Glomerular visceral epithelial cell (primary cell): ENCODE measurements around the gene CTRB2.

Source experiments
- DNase-seq: peaks from one replicate; pipeline ENCODE4 v3.0.0-alpha.2; 2016; ENCODE audit errors: extremely low spot score

The CTRB2 gene

DNA sequence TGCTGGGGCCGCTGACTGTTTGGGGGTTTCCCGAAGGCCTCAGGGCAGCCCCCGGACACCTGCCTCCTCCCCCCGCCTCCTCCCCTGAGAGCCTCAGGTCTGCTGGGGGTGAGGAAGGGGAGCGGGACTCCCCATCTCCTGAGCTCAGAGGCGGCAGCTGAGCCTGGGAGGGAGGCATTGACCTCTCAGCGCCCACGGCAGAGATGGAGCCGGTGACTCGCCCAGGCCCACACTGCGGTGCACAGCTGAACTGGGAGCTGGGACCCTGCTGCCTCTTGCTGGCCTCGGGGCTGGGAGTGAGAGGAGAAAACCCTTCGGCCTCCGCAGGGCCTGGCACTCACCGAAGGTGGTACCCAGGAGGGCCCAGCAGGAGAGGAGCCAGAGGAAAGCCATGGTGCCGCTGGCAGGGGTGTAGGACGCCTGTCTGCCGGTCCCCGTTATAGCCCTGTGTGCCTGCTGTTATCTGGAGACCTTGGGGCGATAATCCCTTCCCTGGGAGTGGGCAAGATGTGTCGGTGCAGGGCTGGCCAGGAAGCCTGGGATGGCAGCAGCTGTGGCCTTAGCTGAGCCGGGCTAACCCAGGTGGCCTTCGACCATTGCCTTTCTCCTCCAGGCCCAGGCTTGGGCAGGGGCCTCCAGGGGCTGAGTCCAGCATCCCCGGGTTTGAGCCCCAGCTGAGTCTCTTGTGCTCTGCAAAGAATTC lies at the start of gene CTRB2:
TSS of gene CTRB2 (minus strand) at position 413 of the 703 bp plus-strand sequence. CDS start at position 393, 20 bp downstream.
- no peak for DNase-seq

DNA sequence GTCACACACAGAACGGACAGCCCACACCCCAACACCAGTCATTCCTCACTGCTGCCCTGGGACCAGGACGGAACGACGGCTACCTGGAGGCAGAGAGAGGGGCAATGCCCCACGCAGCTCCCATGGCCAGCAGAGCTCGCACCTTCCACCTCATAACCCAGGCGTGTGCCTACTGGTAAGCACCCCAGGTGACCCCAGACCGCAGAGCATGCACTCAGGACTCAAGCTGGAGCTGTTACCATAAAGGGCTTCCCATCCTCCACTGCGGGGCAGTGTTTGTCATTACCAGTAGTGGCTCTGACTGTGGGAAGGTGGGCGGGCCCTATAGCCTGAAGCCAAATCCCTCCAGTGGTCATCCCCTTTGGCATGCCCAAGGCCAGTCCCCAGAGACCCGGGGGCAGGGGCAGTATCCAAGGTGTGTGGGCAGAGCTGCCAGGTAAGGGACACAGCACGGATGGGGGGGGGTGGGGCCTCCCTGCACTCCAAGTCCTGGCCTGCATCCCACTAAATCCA lies 49.2 kb upstream of the CTRB2 start:
- DNase-seq = no peak

DNA sequence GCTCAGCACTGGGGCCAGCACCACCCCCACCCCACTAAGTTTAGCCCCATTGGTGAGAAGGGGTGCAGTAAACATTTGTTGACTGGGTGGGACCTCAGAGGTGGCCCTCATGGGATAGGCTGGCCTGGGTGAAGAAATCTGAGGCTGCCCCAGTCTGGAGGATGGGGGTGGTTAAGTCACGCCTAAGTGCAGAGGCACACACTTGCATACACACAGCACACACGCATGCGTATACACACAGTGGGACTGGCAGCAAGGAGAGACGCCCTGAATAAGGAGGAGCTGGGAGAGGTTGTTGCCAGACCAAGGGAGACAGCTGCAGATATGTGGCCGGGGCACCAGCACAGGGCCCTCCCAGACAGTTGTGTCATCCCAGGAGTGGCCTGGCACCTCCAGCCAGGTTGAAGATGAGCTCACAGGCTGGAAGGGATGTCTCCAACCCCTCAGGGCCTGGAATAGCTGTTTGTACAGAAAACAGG lies 47.4 kb upstream of the CTRB2 start:
- peak; percentile 83 for DNase-seq

DNA sequence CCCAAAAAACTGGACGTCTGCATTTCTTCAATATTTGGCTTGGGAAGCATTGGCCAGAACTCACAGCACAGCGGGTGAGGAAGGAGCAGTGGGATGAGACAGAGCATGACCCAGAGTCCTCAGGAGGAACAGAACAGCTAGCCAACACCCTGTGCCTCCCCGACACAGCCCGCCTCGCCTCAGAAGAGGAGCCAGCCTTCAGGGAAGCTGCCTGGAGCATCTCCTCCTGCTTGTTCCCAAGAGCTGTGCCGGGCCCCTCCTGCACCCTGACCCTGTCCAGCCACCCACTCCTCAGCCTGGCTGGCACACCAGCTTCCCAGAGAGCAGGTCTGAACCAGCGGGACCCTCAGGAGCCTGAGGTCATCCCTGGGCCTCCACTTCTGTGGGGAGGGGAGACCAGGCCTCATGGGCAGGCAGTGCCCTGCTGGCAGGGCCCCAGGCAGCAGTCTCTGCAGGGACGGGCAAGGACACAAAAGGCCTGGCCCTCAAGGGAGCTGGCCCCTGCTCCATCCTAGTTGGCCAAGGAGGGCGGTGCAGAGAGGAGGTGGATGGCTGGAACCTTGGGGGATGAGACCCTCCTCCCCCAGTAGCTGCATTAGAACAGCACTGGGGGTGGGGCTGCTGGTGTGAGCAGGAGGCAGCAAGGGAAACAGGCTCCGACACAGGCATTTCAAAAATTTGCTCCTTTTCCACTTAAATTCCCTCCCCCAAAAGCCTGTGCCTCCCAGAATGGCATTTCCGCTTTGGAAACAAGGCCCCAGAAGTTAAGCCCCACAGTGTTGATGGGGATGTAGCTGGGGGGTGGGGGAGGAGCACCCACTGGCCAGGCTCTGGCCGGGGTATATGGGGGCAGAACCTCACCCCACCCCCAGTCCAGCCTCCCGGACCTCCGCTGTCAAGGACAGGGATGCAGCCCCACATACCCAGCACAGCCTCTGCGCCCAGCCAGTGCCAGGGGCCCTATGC lies 46.3 kb upstream of the CTRB2 start:
- DNase-seq = peak; percentile 40

DNA sequence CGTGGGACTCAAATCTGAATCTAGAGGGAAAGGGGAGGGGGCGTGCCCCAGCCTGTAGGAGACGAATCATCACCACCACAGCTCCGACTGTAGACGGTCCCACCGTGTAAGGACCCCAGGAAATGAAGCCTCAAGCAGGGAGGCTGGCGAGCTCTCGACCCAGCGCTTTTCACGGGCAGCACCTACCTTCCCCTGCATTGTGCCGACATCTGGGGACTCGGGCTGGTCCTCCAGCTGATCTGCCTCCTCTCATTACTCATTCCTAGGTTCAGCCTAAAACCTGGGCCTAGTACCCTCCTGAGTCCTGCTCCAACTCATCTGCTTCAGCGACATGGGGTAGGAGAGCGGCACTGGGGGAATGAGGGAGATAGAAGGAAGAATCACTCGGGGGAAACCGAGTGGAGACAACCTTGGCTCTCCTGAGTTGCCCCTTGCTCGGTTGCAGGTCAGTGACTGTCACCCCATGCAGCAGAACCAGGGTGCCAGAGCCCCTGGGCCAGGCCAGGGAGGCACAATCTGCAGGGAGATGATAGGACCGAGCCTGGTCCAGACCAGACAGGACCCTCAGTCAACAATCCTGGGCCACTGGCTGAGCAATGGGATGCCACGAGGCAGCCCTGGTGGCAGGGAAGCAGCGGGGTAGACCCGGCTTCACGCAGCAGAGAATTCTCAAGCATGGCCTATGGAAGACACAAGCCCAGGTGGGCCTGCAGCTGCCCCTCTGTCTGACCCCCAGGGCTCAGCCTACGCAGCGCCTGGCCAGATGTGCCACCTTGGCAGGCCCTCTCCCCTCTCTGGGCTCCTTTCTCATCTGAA lies 45.3 kb upstream of the CTRB2 start:
- no peak for DNase-seq

DNA sequence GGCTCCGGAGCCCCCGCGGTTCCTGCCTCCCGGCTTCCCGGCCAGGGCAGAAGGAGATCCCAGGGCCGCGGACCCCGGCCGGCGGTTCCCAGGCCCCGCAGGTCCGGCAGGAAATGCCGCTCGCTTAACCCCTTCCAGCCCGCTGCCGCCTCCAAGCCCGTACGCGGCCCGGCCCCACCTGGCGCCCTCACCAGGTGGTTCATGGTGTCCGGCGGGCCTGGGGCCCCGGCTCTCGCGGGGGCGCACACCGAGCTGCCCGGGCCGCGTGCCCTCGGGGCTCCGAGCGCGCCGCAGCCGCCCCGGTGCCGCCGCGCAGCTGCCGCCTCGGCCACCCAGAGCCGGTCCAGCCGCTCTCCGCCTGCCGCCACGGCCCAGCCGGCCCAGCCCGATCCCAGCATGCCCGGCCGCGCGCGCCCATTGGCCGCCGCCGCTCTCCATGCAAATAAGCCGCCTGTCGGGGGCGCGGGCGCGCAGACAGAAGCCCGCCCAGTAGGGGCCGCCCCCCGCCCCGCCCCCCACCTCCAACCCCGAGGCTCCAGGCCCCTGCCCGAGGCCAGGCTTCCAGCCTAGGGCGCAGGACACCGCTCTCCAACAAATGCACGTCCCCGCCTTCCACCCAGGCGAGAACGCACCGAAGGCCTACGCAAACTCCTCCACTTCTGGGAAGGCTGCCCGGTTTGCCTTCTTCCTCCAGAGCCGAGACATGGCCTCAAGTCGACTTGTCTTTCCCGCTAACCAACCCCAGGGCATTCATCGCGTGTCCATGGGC lies 44.5 kb upstream of the CTRB2 start, which contains the start of gene BCAR1:
TSS of gene BCAR1 (minus strand) at position 345 of the 769 bp plus-strand sequence. CDS start at position 203, 142 bp downstream.
- DNase-seq = peak; percentile 90

DNA sequence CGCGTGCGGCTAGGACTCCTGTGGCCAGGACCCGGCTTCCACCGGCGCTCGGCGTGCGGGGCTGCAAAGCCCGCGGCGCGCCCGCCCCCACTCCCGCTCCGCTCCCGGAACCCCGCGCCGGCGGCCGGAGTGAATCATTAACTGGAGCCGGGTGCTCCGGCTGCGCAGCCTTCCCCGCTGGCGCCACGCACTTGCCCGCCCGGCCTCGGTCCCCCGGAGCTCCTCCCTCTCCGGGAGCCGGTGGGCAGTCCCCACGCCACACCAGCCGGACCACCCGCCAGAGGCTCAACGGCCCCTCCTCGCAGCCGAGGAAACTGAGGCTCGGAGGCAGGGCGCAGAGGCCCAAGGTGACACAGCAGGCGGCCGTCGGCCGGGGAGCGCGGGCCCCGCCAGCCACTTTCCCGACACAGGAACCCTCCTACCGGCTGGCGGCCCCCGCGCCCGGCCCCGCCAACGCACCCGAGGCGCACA lies 43.9 kb upstream of the CTRB2 start:
- DNase-seq = peak; percentile 47

DNA sequence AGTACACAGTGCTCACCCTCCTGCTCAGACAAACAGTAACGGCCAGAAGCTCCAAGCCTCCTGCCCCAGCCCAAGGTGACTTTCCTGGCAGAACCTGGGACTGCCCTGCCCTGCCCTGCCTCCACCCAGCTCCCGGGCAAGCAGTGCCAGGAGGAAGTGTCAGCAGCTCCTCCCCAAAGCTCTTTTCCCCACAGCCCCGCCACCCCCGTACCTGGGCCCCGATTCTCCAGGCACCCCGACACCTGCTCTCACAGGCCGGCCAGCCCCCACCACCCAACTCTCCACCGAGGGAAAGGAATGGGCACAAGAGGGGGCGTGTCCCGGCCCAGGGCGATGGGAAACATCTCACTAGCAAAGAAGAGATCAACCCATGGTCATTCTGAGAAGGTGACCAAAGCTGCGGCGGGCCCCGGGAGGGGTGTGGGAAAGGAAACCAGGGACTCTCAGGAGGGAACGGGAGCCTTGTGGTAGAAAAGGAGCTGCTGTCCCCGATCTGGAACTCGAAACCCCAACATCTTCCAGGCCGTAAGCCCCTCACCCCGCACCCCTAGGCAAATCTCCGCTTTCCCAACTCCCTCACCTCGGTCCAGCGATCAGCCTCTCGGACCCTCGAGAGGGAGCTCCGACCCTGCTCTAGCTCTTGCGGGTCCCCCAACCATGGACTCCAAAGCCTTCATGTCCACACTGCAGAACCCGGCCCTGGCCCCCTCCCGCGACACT lies 43.3 kb upstream of the CTRB2 start:
- DNase-seq = peak; percentile 46

DNA sequence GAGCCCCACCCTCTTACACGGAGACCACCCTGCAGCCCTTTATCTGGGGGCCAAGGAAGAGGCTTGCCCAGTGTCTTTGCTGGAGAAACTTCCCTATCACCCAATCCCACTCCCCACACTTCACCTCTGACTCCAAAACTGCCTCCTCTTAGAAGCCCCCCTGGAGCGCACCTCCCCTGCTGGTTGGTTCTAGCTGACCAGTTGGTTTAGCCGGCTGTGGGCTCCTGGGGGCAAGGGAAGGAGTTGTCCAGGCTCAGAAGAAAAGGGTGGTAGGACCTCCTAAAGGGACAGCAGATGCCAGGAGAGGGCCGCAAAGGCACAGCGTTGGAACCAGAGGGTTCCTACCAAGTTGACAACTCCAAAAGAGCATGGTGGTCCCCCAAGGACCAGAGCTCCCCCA lies 42.5 kb upstream of the CTRB2 start:
- no peak for DNase-seq

DNA sequence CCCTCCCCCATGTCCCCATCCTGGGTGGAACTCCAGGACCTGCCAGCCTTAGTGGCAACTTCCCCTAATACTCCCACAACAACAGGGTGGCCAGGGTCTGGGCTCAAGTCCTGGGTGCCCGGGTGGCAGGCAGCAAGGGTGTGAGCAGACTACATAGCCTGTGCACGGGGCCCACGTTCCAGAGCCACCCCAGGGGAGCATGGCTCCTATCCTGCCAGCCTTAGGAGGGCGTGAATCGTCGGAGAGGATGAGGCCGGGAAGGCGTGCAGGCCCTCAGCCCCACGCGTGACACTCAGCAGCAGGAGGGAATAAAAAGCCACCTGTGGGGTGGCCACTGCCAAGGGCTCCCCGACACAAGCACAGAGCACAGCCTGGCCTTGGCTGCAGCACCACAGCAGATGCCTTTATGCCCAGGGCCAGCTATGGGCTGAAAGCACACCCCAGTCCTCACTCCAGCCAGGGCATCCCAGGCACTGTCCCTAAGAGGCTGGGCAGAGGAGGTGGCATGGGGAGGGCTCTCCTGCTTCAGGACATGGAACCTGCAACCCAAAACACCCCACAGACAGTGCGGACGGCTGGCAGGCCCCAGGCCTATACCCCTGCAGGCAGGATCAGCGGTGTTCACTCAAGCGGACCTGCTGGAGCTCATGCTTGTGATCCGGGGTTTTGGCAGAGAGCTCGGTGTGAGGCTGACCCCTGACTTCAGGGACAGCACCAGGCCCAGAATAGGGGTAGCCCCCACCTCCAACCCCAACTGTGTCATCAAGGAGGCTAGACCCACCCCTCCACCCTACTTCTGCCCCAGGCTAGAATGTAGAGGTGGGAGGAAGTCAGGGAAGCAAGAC lies 41.8 kb upstream of the CTRB2 start:
- peak; percentile 48 for DNase-seq

DNA sequence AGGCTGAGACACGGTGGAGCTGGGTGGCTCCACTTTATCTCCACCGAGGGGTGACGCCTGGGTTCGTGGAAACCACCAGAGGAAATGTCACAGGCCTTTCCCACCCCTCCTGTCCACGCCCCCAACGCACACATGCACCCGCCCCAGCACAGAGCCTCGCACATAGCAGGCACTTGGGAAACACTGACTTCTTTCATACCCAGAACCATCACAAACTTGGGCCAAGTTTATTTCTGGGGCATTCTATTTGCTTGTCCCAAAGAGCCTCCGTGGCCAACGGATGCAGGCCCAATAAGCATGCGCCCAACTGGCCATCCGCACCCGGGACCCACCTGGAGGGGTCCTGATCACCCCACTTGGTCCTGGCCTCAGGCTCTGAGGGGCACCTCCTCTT lies 41.2 kb upstream of the CTRB2 start:
- no peak for DNase-seq

DNA sequence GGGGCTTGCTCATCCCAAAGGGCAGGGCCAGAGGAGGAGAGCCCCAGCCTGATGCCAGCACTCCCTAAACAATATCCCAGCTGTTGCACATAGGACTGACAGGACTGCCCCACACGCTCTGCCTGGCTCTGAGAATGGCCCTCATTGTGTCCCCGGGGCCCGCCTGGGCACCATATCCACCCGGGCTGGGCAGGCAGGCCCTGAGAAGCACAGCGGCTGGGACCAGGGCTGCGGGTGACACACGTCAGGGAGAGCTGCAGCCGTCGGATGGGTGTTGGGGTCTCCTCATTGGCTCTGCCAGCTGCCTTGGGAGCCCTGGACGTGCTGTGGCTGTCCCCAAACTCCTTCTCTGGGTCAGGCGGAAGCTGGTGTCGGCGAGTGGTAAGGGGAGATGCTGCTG lies 40.3 kb upstream of the CTRB2 start:
- no peak for DNase-seq

DNA sequence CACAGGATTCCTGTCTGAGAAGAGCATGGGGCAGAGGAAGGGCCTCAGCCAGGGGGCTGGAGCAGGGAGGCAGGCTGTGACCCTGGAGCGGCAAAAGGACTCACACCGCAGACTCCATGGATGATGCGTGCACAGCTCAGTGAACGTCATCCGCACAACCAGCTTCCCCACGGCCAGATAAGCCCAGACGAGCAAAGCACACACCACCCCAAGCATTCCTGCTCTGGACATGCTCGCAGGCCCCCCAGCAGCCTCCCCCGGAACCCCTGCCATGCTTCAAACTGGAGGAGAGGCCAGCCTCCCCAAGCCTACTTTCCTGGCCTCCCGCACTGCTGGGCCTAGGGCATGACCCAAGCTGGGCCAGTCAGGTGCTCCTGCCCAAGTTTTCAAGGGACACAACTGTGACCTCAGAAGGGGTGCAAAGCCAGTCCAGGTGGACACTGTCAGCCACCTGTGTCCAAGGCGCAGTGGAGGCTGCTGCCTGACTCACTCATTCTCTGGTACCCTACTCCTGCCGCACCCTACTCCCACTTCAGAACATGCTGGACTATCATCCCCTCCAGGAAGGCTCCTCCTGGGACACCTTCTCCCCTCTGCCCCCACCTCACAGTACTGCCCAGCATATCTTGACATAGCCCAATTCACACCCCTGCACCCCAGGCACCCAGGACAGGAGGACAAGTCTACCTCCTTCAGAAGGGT lies 39.7 kb upstream of the CTRB2 start:
- DNase-seq = no peak

DNA sequence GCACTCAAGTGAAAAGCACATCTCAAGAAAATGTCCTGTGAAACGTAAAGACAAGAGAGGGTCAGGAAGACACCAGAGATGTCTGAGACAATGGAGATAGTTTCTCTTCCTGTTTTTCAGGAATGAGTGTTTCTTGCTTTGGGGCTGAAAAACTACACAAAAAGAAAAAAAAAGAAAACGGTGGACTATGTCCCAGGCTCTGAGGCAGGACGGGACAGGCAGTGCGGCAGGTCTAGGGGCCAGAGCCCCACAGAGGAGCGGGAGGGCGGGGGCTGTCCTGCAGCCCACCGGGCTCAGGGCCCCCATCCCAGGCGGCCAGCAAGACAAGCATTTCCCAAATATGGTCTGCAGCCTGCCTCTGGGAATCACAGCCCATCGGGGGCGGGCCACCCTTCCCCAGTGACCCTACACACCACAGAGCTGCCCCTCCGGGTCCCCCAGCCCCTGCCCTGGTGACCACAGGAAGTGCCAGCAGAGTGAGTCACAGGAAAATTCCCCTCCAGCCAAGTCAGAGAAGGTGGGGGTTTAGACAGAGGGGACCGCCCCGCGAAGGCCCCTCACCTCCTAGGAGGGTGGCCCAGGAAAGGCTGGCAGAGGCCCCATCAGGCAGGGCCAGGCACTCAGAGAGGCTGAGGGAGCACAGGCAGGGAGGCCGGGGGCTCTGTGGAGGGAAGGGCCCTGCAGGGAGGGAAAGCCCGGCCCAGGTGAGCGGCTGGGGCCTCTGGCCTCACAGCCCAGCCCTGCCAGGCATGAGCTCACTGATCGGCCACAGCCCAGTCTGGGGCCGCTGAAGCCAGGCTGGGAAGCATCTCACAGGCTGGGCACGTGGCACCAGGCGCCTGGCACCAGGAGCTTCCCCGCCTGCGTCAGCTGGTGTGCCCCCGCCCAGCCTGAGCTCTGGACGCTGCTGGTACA lies 38.1 kb upstream of the CTRB2 start:
- DNase-seq = peak; percentile 98

DNA sequence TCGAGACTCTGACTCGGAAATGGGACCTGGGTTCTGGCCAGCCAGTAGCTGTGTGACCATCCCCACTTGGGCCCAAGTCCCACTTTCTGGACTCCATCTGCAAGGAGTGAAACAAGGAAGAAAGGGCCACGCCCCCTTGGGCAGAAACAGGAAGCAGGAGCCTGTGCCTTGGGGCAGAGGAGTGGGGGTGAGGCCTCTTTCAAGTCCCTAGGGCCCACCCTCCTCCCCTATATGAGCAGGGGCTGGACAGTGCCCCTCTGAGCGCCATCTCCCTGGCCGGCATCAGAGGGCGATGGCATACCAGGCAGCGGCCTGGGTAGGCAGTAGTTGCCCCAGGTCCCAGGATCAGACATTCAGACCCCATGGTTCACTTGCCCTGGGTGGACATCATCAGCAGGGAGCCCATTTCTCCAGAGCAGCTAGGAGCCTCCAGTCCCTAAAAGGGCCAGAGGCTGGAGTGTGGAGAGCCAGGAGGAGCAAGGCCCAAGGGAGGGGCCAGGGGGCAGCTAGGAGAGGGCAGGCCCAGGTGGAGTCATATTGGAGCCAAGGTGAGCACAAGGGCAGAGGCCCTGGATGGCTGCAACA lies 37.4 kb upstream of the CTRB2 start:
- peak; percentile 56 for DNase-seq

DNA sequence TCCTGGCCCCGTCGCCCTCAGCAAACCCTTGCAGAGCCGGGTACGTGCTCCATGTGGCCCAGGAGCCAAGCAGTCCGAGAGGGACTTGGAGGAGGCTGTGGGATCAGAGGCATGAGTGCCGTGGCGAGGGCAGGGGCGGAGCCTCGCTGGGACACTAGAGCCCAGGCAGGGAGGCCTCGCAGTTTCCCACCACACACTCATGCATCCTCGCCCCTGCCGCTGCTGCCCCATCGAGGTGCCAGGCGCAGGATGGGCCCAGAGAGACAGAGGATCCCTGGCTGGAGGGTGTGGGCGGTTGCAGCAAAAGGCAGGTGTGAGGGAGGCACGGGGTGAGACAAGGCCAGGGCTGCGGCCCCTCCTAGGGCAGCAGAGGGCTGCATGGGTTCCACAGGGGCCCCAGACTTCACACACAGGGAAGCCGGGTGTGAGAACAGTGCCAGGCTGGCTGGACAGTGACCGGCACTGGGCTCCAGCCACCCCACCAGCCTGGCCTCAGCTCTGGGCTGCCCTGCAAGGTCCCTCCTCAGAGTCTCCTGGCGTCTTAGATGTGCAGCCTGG lies 36.8 kb upstream of the CTRB2 start:
- DNase-seq = no peak
